Transverse colon (tissue), 3 donors: ENCODE data around the gene SMIM20.

Source experiments
- POLR2A ChIP-seq: fragments of 450-650 bp; IDR thresholded peaks from one replicate; pipeline ENCODE4 v1.6.1; 2016; ENCODE audit warnings: antibody characterized with exemption, mild to moderate bottlenecking, moderate library complexity
- POLR2AphosphoS5 ChIP-seq, 3 donors: sonication (generic); formaldehyde crosslinking; IDR thresholded peaks; one replicate each; pipeline ENCODE4 v1.6.1; 2016; ENCODE audit warnings: antibody characterized with exemption in 3 of 3

- TF ChIP-seq POLR2A (no peak), POLR2AphosphoS5 (IDR thresholded peaks at IDR 0.05) (no peak)
These were observed 40.4 kb downstream of the SMIM20 start for GRCh38 chr4:25954293-25954904.
